Hippocampal formation (tissue), 2 donors: Measurements from ENCODE around the gene HELZ.
"Not testable (repeated sequence)": the region's sequence is repeated elsewhere in the genome, so short reads cannot be mapped to it uniquely, and the experiment has no call there.

Experiments used
- DNase-seq, 2 donors: peaks; one replicate each; lab custom pipeline; 2025; lab: John Stamatoyannopoulos, UW

The HELZ gene

DNA sequence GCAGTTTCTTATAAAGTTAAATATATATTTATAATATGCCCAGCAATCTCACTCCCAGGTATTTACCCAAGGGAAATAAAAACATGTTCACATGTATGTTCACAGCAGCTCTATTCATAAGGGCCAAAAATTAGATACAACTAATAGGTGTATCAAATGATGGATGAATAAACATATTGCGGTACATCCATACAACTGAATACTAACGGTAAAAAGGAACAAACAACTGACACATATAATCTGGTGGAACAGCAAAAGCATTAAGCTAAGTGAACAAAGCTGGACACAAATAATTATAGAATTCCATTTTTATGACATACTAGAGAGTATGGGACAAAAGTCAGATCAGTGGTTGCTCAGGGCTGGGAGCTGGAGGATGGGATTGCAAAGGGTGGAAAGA lies 125.9 kb downstream of the HELZ start:
- no peak for DNase-seq

DNA sequence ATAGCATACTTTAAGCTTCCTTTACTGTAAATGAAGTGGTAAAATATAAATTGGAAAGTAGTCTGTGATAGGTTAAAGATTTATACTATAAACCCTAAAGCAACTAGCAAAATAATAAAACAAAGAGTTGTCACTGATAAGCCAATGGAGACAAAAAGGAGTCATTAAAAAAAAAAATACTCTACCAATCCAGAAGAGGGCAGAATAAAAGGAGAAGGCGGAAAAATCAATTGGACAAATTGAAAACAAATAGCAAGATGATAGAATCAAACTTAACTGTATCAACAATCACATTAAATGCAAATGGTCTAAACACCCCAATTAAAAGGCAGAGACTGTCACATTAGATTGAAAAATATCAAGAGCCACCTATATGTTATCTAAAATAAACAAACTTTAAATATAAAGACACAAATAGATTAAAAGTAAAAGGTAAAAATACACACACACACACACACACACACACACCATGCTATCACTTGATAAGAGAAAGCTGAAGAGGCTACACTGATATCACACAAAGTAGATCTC lies 128.9 kb downstream of the HELZ start:
- no peak for DNase-seq

DNA sequence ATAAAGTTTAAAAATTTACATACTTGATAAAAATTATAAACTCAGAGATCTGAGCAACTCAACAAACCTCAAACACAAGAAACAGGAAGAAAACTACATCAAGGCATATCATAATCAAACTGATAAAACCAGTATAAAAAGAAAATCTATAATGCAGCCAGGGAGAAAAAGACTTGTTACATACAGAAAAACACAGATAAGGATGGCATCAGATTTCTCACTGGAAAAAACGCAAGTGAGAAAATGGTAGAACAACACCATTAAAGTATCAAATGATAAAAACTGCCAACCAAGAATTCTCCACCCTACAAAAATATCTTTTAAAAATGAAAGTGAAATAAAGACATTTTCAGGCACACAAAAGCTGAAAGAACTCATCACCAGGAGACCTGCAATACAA lies 129.6 kb downstream of the HELZ start:
- DNase-seq: no peak

DNA sequence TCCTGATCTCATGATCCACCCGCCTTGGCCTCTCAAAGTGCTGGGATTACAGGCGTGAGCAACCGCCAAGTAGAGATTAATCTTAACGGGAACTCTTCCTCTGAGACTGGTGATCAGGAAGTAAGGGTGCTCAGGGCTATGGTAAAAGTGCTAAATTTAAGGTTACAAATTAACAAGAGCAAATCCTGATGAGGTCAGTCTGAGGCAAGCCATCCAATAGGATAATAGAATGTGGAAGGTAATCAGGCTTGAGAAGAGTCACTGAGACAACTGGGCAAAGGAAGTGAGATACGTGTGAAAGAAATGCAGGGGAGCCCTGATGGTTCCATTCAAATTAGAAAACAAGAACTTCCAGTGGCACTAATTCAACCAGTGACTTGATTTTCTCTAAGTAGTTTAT lies 131.5 kb downstream of the HELZ start:
- no peak for DNase-seq

DNA sequence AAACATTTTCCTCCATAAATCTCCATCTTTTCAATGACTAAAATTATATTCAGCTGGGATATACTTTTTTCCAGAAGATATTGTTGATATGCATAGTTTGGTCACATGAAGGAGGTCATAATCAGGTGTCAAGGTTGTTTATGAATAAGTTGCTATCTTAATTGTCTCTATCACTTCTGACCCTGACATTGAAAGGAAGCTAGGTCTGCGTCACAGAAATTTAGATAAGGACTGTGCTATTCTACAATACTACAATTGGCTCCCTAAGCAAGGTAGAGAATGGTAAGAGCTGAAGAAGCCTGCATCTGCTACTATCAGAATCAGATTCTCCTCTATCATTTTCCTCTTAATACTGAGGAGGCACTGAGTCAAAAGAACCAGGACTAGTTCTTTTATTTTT lies 133.2 kb downstream of the HELZ start:
- no peak for DNase-seq

DNA sequence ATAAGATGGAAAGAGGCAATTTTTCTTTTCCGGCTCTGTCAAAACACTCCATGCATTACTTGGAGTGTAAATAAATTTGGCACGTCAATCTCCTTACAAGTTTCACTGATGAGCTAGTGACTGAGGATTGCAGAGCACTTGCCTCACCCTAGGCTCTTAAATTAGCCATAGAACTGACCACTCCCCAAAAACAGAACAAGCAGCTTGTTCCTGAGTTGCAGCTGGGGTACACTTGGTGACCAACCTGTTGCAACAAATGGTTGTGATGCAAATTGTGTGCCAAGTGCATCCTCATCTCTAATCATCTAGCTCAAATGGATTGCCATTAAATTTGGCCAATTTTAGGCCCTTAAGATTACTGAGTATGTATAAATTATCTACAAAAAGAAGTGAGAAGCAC lies 133.7 kb downstream of the HELZ start:
- DNase-seq: no peak

DNA sequence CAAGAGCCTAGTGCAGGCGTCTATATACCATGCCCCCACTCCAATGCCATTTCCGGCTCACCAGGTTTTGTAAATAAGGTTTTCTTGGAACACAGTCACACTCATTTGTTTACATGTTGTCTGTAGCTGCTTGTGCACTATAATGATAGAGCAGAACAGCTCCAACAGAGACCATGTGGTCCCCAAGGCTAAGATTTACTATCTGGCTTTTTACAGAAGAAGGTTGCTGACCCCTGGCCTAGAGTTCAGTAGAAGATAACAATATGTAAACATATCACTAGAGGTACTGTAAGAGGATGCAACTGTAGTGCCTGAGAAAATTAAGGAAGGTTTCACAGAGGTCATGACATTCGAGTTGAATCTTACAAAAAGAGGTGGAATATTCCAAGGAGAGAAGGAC lies 134.4 kb downstream of the HELZ start:
- no peak for DNase-seq

DNA sequence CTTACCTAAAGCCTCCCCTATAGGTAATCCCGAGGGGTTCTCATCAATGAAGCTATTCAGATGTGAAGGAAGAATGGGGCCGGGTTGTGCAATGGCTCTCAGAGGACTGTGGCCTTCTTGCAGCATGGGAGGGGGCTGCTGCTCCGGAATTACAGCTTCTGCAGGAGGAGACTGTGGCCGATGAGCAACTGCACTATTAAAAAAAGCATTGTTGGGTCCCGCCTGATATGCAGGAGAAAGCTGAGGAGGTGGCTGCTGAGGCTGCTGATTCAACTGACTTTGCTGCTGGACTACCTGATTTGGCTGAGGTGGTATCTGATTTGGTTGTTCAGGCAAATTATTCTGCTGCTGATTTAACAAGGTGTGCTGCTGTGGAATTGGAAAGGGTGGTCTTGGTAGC lies 135.9 kb downstream of the HELZ start:
- no peak for DNase-seq

DNA sequence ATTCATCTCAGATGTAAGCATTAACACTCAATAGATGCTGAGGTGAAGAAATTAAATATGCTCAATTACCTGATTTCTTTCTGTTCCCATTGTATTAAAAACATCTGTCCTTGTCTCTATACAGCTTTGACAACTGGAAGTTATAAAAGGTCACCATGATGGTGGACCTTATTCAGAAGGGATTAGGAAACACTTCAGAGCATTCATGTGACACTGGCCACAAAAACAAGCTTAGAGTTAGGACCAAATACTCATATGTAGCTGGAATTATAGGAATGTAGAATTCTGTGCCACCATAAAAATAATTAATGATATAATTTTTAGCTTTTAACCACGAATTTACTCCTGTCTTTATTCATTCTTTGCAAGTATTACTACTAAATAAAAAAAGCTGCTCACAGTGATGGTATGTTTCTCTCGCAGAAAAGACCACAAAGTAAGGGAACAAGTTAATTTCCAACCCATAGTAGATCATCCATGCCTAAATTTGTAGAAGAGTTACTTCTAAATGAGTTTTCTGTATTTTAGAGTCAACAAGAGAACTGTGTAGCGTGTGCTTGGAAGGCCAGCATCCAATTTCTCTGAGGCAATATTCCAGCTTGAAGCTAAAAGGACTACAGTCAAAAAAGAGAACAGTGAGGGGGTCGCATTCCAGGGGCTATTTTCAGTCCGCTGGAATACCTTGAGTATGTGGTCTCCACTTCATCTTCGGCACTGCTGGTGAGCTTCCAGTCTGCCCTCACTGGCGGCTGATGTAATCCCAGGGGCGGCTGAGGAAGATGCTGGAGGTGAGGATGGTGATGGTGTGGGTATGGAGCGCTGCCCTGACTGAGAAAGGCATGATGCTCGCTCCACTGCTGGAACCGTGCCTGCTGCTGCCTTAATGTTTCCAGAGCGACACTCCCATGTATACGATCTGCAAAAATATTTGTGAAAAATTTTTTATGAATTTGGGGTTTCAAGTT lies 136.9 kb downstream of the HELZ start:
- no peak for DNase-seq

DNA sequence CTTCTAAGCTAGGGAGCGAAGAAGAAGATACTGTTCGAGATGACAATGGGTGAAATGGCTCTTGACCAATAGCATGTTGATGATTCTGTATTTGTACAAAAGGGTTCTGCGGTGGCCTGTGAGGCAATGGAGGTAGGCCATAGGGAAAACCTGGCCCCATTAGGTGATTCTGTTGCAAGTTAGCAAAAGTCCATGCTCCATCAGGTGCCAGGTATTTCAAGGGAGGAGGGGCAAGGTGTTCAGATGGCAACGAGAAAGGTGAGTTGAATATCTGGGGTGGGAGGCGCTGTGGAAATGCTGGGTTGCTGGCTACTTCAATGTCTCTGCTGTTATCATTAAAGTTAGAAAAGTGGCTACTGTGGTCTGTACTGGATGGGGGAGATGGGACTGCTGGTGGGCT lies 137.8 kb downstream of the HELZ start:
- no peak for DNase-seq

DNA sequence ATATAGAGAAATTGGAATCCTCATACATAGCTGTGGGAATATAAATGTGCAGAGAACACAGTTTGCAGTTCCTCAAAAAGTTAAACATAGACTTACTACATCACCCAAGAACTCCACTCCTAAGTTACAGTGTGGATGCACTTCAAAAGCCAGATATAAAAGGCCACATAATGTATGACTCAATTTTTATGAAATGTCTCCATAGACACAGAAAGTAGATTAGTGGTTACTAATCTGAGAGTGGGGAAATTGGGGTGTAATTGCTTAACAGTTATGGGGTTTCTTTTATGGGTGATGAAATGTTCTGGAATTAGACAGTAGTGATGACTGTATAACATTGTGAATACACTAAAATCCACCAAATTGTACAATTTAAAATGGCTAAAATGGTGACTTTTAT lies 139.8 kb downstream of the HELZ start:
- DNase-seq: no peak

DNA sequence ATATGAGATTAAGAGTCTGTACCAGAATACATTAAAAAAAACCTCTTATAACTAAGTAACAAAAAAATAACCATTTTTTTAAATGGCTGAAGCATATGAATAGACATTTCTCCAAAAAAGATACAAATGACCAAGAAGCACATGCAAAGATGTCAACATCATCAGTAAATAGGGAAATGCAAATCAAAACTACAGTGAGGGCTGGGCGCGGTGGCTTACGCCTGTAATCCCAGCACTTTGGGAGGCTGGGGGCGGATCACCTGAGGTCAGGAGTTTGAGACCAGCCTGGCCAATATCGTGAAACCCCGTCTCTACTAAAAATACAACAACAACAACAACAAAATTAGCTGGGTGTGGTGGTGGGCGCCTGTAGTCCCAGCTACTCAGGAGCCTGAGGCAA lies 140.4 kb downstream of the HELZ start:
- not testable (repeated sequence) for DNase-seq

DNA sequence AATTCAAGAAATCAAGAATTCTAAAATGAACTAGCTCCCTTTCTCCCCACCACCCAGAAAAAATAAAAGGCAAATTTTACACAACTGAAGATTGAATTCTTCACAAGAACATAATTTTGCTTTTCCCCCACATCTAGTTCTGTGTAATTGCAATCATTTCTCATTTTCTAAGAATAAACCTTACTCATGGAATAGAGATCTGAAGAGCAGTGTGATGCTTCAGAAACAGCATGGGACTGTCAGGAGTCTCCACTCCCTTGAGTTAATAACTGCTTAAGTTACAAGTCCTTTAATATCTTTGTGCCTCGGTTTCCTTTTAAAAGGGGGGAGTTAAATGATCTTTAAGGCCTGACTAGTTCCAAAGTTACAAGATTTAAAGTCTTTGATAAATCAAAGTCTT lies 147.0 kb downstream of the HELZ start:
- no peak for DNase-seq

DNA sequence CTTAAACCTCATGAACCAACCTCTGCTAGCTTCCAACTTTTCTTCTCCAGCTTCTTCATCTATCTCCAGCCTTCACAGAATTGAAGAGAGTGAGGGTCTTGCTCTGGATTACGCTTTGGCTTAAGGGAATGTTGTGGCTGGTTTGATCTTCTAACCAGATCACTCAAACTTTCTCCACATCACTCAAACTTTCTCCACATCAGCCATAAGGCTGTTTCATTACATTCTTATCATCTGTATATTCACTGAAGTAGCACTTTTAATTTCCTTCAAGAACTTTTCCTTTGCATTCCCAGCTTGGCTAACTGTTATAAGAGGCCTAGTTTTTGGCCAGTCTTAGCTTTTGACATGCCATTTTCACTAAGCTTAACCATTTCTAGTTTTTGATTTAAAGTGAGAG lies 148.4 kb downstream of the HELZ start:
- DNase-seq: no peak

DNA sequence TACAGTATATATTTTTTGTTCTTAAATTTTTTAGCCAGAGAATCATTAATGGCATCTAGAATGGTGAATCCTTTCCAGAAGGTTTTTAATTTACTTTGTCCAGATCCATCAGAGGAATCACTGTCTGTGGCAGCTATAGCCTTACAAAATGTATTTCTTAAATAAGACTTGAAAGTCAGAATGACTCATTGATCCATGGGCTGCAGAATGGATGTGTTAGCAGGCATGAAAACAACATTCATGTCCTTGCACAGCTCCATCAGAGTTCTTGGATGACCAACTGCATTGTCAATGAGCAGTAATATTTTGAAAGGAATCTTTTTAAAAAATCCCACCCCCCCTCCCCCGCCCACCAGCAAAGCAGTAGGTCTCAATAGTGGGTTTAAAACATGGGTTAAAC lies 149.2 kb downstream of the HELZ start:
- no peak for DNase-seq

DNA sequence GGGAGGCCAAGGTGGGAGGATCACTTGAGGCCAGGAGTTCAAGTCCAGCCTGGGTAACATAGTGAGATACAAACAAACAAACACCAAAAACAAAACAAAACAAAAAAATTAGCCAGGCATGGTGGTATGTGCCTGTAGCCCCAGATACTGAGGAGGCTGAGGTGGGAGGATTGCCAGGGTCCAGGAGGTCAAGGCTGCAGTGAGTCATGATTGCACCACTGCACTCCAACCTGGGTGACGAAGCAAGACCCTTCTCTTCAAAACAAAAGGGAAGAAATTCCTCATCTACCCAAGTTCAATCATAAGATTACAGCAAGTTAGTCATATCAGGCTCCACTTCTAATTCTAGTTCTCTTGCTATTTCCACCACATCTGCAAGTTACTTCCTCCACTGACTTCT lies 149.7 kb downstream of the HELZ start:
- DNase-seq: not testable (repeated sequence)

DNA sequence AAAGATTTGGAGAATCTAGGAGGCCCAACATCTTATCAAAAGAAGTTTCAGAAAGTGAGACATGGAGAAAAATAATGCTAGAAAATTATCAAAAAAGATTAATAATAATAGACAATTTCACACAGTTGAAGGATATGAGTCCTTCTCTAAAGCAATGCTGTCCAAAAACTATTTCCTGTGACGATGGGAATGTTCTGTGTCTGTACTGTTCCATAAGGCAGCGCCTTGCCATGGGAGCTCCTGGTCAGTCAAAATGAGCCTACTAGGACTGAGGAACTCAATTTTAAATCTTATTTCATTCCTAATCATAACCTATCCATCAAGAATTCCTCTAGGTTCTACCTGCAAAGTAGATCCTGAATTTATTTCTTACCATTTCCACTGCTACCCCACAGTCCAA lies 151.6 kb downstream of the HELZ start:
- DNase-seq: no peak

DNA sequence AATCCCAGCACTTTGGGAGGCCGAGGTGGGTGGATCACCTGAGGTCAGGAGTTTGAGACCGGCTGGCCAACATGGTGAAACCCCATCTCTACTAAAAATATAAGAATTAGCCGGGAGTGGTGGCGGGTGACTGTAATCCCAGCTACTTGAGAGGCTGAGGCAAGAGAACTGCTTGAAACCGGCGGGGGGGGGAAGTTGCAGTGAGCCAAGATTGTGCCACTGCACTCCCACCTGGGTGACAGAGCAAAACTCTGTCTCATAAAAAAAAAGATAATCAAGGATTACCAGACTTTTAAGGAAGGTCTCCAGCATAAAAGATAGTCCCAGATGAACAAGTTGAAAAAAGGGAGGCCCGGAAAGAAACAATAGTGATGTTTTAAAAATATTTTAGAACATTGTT lies 152.3 kb downstream of the HELZ start:
- not testable (repeated sequence) for DNase-seq

DNA sequence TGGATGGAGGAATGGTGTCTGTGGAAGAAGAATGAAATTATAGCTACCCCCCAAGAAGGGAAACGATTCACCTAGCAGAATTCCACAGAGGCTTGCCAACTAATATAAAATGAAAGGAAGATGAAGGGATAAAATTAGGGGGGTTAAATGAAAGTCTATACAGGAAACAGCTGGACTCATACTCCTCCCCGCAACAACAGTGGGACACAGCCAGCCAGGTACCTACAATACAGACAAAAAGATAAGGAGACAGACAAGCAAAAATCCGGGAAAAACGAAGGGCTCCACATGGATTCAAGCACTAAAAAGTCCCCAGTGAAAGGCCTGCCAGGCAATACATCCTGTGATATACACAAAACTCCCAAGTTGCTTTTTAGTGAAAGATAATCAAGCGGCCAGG lies 152.7 kb downstream of the HELZ start:
- DNase-seq: no peak

DNA sequence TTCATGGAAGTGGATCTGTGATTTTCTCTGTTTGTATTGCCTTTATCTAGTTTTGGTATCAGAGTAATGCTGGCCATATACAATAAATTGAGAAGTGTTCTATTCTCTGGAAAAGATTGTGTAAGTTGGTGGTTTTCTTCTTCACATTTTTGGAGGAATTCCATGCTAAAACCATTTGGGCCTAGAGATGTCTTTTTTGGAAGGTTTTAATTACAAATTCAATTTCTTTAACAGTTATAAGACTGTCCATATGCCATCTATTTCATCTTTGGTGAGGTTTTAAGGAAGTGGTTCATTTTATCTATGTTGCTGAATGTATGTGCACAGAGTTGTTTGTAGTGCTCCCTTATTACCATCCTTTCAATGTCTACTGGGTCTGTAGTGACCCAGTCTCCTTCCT lies 154.7 kb downstream of the HELZ start:
- no peak for DNase-seq

DNA sequence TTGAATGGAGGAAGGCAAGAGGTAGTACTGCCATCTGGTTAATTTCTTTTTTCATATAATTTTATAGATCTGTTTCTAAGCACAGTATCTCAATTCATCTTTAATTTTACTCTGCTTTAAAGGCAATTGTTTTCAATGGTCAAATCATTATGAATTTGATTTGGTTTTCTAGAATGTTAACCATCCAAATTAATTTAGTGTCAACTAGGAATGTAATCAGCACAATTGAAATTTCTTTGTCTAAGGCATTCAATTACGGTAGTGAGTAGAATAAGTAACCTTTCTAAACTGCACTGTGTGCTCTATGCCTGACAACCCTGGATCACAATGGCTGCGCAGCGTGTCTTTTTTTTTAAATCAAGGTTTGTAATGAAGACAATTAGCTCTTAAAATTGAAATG lies 156.4 kb downstream of the HELZ start:
- no peak for DNase-seq

DNA sequence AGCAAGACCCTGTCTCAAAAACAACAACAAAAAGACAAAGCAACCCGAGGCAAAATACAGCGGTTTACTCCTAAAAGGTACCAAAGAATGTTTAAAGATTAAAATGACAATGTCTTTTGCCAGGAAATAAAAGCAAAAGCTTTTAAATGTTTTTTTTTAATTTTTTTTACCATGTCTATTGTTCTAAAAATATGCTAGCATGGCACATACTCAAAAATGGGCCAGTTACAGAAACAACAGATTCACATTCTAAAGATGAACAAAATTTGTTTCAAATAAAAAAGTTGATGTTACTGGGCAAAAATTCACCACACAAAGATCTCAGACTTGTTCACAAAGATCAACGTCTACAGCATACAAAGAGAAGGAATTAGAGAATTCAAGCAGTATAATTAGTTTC lies 159.6 kb downstream of the HELZ start:
- no peak for DNase-seq

DNA sequence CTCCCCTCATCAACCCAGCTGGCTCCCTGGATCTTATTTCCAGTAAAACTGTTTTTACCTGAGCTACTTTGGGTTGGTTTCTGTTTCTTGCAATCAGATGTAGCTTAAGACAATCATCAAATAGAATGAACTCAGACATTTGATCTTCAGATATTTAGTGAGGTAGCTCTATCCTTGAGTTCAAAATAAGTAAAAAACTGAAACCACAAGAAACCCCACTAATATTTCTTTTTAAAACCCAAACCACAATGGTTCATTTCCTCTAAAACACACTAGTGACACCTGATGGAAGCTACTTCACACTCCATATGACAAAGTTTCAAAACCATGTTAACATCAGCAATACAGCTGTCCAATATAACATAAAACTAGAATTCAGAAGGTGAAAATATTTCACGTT lies 162.9 kb downstream of the HELZ start:
- DNase-seq: no peak

DNA sequence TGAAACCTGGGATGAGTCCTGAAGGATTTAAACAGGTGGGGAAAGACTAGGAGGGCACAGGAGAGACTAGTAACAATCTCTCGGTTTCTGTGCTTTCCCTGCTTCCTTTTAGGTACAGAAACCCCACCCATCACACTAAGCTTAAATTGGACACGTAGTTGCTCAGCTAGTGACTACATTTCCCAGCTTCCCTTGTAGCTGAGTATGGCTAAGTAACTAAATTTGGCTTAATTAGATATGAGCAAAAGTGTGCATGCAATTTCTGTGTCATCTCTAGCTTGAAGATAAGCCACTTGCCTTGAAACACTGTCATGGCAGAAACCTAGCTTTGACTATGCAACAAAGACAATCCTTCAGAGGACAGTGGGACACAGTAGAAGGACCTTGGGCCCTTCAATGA lies 164.2 kb downstream of the HELZ start:
- DNase-seq: no peak
